Measurements from ENCODE around the gene ATP1B4. TPM values are rescaled to one million over a fixed set of nuclear protein-coding genes. Genes with fewer than 3 reads are reported as not detected.

The ATP1B4 gene
- total and polyA plus RNA-seq, 9 of the 15 experiments (the other 6 are each of a cell fraction or from before 2014, with no cell fraction given): 0.04 to 0.18 TPM; not detected in 7

DNA sequence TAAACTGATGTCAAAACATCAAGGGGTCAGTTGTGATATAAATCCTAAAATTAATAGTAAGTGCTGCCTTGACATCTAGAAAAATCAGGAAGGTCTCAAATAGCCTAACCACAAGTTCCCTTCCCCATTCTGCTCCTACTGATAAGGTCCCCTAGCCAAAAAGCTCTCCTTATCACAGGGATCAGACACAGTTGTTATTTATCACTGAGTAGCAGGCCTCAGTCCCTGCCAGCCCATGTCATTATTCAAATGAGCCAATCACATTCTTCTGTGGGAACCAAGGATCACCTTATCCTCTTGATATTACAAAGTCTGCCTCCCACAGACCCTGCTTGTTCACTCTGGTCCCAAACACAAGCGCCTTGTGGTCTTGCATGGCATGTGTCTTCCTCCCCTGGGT is 27.3 kb upstream of the ATP1B4 start:
- FAIRE-seq: peak; percentile 87
- CTCF ChIA-PET (ENCODE audit: low intra/inter-chr PET ratio): interaction anchor here (0.8 kb wide), 1 partner anchor 133 kb away, joined by 3 read pairs; no protein-coding TSS in a partner anchor
- no peak overlapping the region for H3K4me3 ChIP-seq
- no peak overlapping the region for H3K4me2 ChIP-seq (ENCODE audit: insufficient read depth, low read length)
- no peak overlapping the region for H3K9ac ChIP-seq (ENCODE audit: insufficient read depth in 1 of 2, low read depth in 2 of 2, low read length in 2 of 2)
- no peaks in the 10 kb centered on the region for H3K9me1 ChIP-seq (ENCODE audit: control insufficient read depth, insufficient read depth, low read length)
- DNase-seq (ENCODE audit: extremely low read depth in 1 of 4, low spot score in 3 of 4): peak; percentile 60 to 70 (median 65)
- peak overlapping the region; percentile 47; the same call in 2 of the 3 replicates for H3K27ac ChIP-seq (ENCODE audit: extremely low read depth, low read depth, low read length)
- no peaks in the 10 kb centered on the region for H3K27me3 ChIP-seq (ENCODE audit: control insufficient read depth in 2 of 2, insufficient read depth in 2 of 2, low read length in 2 of 2)
- peaks cover 0 to 23% of the 10 kb centered on the region in 2 experiments; a peak in 2 of 5 replicates for H3K4me1 ChIP-seq (replicated peaks in 1 of 2; ENCODE audit: control insufficient read depth in 2 of 2, insufficient read depth in 2 of 2, low read length in 2 of 2)
- H2AFZ ChIP-seq (ENCODE audit: low read depth, low read length): no peak overlapping the region
- no peaks in the 10 kb centered on the region for H4K20me1 ChIP-seq (replicated peaks; ENCODE audit: control insufficient read depth, insufficient read depth, low read length)
- POLR2A ChIA-PET: no interaction called here
- H3K9me3 ChIP-seq (replicated peaks; ENCODE audit: control insufficient read depth, insufficient read depth, low read depth, low read length): peaks cover 4% of the 10 kb centered on the region; the same call in 1 of the 2 replicates
- no peaks in the 10 kb centered on the region for H3K36me3 ChIP-seq (ENCODE audit: control insufficient read depth, insufficient read depth, low read length)
- 0% methylated on average over 1 of the region's 1 CpG for WGBS (ENCODE audit: insufficient coverage, low coverage, missing lambda C conversion rate)
- intact Hi-C loops (cut with micrococcal nuclease) (no loop called here), in situ Hi-C loops (cut with MboI) (no loop called here)
- ATAC-seq: peak; percentile 70
- no peaks in the 10 kb centered on the region for H3K79me2 ChIP-seq (ENCODE audit: control insufficient read depth, insufficient read depth, low read length)
- BruUV-seq (replicated peaks): no TSS peak
- TF ChIP-seq ATF1 (CRISPR knock-in tag; IDR thresholded peaks at IDR 0.05) (no peak), ATF1 (tag; IDR thresholded peaks at IDR 0.05) (peak; percentile 71), ZNF311 (CRISPR knock-in tag; IDR thresholded peaks at IDR 0.05) (no peak), ZBTB17 (CRISPR knock-in tag; IDR thresholded peaks at IDR 0.05) (no peak), SMARCA4 (IDR thresholded peaks at IDR 0.05) (peak; percentile 93), ZNF12 (CRISPR knock-in tag; IDR thresholded peaks at IDR 0.05) (no peak)
- TF ChIP-seq, protein P1, sequence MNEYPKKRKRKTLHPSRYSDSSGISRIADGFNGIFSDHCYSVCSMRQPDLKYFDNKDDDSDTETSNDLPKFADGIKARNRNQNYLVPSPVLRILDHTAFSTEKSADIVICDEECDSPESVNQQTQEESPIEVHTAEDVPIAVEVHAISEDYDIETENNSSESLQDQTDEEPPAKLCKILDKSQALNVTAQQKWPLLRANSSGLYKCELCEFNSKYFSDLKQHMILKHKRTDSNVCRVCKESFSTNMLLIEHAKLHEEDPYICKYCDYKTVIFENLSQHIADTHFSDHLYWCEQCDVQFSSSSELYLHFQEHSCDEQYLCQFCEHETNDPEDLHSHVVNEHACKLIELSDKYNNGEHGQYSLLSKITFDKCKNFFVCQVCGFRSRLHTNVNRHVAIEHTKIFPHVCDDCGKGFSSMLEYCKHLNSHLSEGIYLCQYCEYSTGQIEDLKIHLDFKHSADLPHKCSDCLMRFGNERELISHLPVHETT (CRISPR knock-in tag; conservative IDR thresholded peaks at IDR 0.05 in 1 of 2, IDR thresholded peaks at IDR 0.05 in 1 of 2): peak in 1 of 2 experiments; percentile 65; a peak in 1 of 4 replicates
- TF ChIP-seq, protein P2, sequence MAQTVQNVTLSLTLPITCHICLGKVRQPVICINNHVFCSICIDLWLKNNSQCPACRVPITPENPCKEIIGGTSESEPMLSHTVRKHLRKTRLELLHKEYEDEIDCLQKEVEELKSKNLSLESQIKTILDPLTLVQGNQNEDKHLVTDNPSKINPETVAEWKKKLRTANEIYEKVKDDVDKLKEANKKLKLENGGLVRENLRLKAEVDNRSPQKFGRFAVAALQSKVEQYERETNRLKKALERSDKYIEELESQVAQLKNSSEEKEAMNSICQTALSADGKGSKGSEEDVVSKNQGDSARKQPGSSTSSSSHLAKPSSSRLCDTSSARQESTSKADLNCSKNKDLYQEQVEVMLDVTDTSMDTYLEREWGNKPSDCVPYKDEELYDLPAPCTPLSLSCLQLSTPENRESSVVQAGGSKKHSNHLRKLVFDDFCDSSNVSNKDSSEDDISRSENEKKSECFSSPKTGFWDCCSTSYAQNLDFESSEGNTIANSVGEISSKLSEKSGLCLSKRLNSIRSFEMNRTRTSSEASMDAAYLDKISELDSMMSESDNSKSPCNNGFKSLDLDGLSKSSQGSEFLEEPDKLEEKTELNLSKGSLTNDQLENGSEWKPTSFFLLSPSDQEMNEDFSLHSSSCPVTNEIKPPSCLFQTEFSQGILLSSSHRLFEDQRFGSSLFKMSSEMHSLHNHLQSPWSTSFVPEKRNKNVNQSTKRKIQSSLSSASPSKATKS (CRISPR knock-in tag; IDR thresholded peaks at IDR 0.05): no peak
- TF ChIP-seq, protein P3, sequence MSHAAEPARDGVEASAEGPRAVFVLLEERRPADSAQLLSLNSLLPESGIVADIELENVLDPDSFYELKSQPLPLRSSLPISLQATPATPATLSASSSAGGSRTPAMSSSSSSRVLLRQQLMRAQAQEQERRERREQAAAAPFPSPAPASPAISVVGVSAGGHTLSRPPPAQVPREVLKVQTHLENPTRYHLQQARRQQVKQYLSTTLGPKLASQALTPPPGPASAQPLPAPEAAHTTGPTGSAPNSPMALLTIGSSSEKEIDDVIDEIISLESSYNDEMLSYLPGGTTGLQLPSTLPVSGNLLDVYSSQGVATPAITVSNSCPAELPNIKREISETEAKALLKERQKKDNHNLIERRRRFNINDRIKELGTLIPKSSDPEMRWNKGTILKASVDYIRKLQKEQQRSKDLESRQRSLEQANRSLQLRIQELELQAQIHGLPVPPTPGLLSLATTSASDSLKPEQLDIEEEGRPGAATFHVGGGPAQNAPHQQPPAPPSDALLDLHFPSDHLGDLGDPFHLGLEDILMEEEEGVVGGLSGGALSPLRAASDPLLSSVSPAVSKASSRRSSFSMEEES (CRISPR knock-in tag; IDR thresholded peaks at IDR 0.05): no peak
- TF ChIP-seq, protein P4, sequence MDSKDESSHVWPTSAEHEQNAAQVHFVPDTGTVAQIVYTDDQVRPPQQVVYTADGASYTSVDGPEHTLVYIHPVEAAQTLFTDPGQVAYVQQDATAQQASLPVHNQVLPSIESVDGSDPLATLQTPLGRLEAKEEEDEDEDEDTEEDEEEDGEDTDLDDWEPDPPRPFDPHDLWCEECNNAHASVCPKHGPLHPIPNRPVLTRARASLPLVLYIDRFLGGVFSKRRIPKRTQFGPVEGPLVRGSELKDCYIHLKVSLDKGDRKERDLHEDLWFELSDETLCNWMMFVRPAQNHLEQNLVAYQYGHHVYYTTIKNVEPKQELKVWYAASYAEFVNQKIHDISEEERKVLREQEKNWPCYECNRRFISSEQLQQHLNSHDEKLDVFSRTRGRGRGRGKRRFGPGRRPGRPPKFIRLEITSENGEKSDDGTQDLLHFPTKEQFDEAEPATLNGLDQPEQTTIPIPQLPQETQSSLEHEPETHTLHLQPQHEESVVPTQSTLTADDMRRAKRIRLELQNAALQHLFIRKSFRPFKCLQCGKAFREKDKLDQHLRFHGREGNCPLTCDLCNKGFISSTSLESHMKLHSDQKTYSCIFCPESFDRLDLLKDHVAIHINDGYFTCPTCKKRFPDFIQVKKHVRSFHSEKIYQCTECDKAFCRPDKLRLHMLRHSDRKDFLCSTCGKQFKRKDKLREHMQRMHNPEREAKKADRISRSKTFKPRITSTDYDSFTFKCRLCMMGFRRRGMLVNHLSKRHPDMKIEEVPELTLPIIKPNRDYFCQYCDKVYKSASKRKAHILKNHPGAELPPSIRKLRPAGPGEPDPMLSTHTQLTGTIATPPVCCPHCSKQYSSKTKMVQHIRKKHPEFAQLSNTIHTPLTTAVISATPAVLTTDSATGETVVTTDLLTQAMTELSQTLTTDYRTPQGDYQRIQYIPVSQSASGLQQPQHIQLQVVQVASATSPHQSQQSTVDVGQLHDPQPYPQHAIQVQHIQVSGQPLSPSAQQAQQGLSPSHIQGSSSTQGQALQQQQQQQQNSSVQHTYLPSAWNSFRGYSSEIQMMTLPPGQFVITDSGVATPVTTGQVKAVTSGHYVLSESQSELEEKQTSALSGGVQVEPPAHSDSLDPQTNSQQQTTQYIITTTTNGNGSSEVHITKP (IDR thresholded peaks at IDR 0.05; ENCODE audit: partially characterized antibody): no peak
